HCT116 (cell line): Measurements from ENCODE around the gene DOCK10. TPM values are rescaled to one million over a fixed set of nuclear protein-coding genes. Genes with fewer than 3 reads are reported as not detected.

ENCODE experiments used
- ATAC-seq: fragments of 200-7000 bp; cut with Tn5 transposase; 2 replicates; pipeline ENCODE4 v1.9.1; 2020; ENCODE audit warnings: mild to moderate bottlenecking, moderate library complexity
- BruUV-seq: library from RNA; stranded (reverse); fragments of 400-500 nt; replicated peaks from 2 replicates; lab custom pipeline; 2021; lab: Mats Ljungman, UMichigan
- CTCF ChIA-PET: fragments of 300-600 bp; sonication (Branson Sonifier 250); formaldehyde crosslinking; loops from one replicate; lab custom pipeline; 2021; ENCODE audit warnings: antibody characterized with exemption; lab: Charles Lee
- POLR2A ChIA-PET: fragments of 300-600, 350-600 bp; sonication (Branson Sonifier 250); formaldehyde crosslinking; loops from one replicate; lab custom pipeline; 2021; ENCODE audit warnings: antibody characterized with exemption; lab: Charles Lee
- RAD21 ChIA-PET, 2 experiments: fragments of 300-600 bp; sonication (Branson Sonifier 250); formaldehyde crosslinking; loops; one replicate each; lab custom pipeline; 2023; ENCODE audit warnings: low total read pairs in 2 of 2; ENCODE audit not compliant: uncharacterized antibody in 2 of 2, unreplicated experiment in 2 of 2, low non-redundant PET in 1 of 2; lab: Charles Lee
- DNase-seq: peaks from one replicate; pipeline ENCODE4 v3.0.0-alpha.2; 2010; ENCODE audit warnings: low read depth, low spot score
- H2AFZ ChIP-seq: fragments of 200-600 bp; shearing (Covaris generic), sonication (generic); 2 replicates; pipeline ENCODE4 v1.6.1; 2017; ENCODE audit warnings: low read depth, mixed run types, mixed read lengths, antibody characterized with exemption, low read length; ENCODE audit not compliant: poor library complexity, severe bottlenecking
- H3K27ac ChIP-seq: 2 replicates; pipeline ENCODE4 v1.5.1; 2012; ENCODE audit warnings: low read depth, low read length
- H3K27me3 ChIP-seq: fragments of 200-600 bp; sonication (generic); 2 replicates; pipeline ENCODE4 v1.6.1; 2016; ENCODE audit warnings: mixed run types, low read length, mixed read lengths; ENCODE audit not compliant: insufficient read depth
- H3K36me3 ChIP-seq, 2 experiments: fragments of 200-500 bp in 1 of 2; fragments of 200-600 bp in 1 of 2; sonication (Bioruptor generic) in 1 of 2; sonication (generic) in 1 of 2; 2 replicates each; pipeline versions ENCODE4 v1.5.1 to v1.6.1; 2014 to 2016; ENCODE audit warnings: low read length in 2 of 2, inconsistent platforms in 1 of 2, mixed read lengths in 1 of 2, mixed run types in 1 of 2; ENCODE audit not compliant: insufficient read depth in 2 of 2, control insufficient read depth in 1 of 2
- H3K4me1 ChIP-seq, 2 experiments: fragments of 200-600 bp in 1 of 2; sonication (generic) in 1 of 2; 2 replicates each; pipeline versions ENCODE4 v1.5.1 to v1.6.1; 2012 to 2017; ENCODE audit warnings: low read length in 2 of 2, inconsistent platforms in 1 of 2, mild to moderate bottlenecking in 1 of 2, mixed read lengths in 1 of 2, mixed run types in 1 of 2, moderate library complexity in 1 of 2; ENCODE audit not compliant: insufficient read depth in 2 of 2, control insufficient read depth in 1 of 2
- H3K4me2 ChIP-seq: fragments of 200-600 bp; sonication (generic); 2 replicates; pipeline ENCODE4 v1.6.1; 2017; ENCODE audit warnings: mixed run types, low read length, mixed read lengths
- H3K4me3 ChIP-seq, 2 experiments: fragments of 200-600 bp in 1 of 2; sonication (generic) in 1 of 2; replicated peaks in 1 of 2; 2 replicates each; pipeline ENCODE4 v1.5.1; 2011 to 2016; ENCODE audit warnings: low read length in 2 of 2, control low read depth in 1 of 2, low read depth in 1 of 2, mild to moderate bottlenecking in 1 of 2, mixed read lengths in 1 of 2, mixed run types in 1 of 2
- H3K79me2 ChIP-seq: fragments of 200-600 bp; sonication (generic); 2 replicates; pipeline ENCODE4 v1.6.1; 2017; ENCODE audit warnings: mild to moderate bottlenecking, mixed run types, low read length, moderate library complexity, mixed read lengths; ENCODE audit not compliant: insufficient read depth
- H3K9ac ChIP-seq: fragments of 200-600 bp; sonication (generic); 2 replicates; pipeline ENCODE4 v1.6.1; 2016; ENCODE audit warnings: low read length, mixed read lengths
- H3K9me2 ChIP-seq: fragments of 200-600 bp; sonication (generic), shearing (Covaris generic); 2 replicates; pipeline ENCODE4 v1.6.1; 2017; ENCODE audit warnings: mixed run types, mild to moderate bottlenecking, moderate library complexity; ENCODE audit not compliant: insufficient read depth
- H3K9me3 ChIP-seq, 2 experiments: fragments of 200-500 bp in 1 of 2; fragments of 200-600 bp in 1 of 2; sonication (Bioruptor generic) in 1 of 2; sonication (generic) in 1 of 2; 2 replicates each; pipeline ENCODE4 v1.6.1; 2014 to 2017; ENCODE audit warnings: low read length in 2 of 2, mixed read lengths in 2 of 2, inconsistent platforms in 1 of 2, low read depth in 1 of 2, mild to moderate bottlenecking in 1 of 2, mixed run types in 1 of 2, moderate library complexity in 1 of 2; ENCODE audit not compliant: control insufficient read depth in 1 of 2, insufficient read depth in 1 of 2
- H4K20me1 ChIP-seq: fragments of 200-600 bp; sonication (generic), shearing (Covaris generic); 2 replicates; pipeline ENCODE4 v1.6.1; 2017; ENCODE audit warnings: mixed run types, mild to moderate bottlenecking, moderate library complexity; ENCODE audit not compliant: insufficient read depth
- ATF3 ChIP-seq: IDR thresholded peaks from 2 replicates; pipeline ENCODE4 v1.6.1; 2012
- CBX3 ChIP-seq: IDR thresholded peaks from 2 replicates; pipeline ENCODE4 v1.6.1; 2012; ENCODE audit warnings: low read depth
- EGR1 ChIP-seq: IDR thresholded peaks from 2 replicates; pipeline ENCODE4 v1.6.1; 2012; ENCODE audit warnings: low read depth
- ELF1 ChIP-seq: IDR thresholded peaks from 2 replicates; pipeline ENCODE4 v1.6.1; 2012; ENCODE audit warnings: low read depth, borderline replicate concordance
- EZH2 ChIP-seq: fragments of 200-600 bp; sonication (generic); IDR thresholded peaks from 2 replicates; pipeline ENCODE4 v1.6.1; 2017; ENCODE audit warnings: antibody characterized with exemption, mixed run types
- EZH2phosphoT487 ChIP-seq: fragments of 200-600 bp; IDR thresholded peaks from 2 replicates; pipeline ENCODE4 v1.6.1; 2018; ENCODE audit warnings: antibody characterized with exemption, borderline replicate concordance
- FOSL1 ChIP-seq: IDR thresholded peaks from 2 replicates; pipeline ENCODE4 v1.6.1; 2012; ENCODE audit warnings: low read depth
- JUND ChIP-seq: IDR thresholded peaks from 2 replicates; pipeline ENCODE4 v1.6.1; 2012
- POLR2A ChIP-seq: IDR thresholded peaks from 2 replicates; pipeline ENCODE4 v1.7.0; 2011; ENCODE audit warnings: borderline replicate concordance; ENCODE audit not compliant: insufficient read depth, insufficient read length; ENCODE audit errors: extremely low read depth
- POLR2AphosphoS5 ChIP-seq: IDR thresholded peaks from 2 replicates; pipeline ENCODE4 v1.6.1; 2011; ENCODE audit warnings: mild to moderate bottlenecking, low read depth, low read length, moderate library complexity
- RAD21 ChIP-seq: IDR thresholded peaks from 2 replicates; pipeline ENCODE4 v1.6.1; 2012; ENCODE audit warnings: low read depth, mild to moderate bottlenecking
- SIN3A ChIP-seq: IDR thresholded peaks from 2 replicates; pipeline ENCODE4 v1.6.1; 2012; ENCODE audit warnings: low read depth
- SRF ChIP-seq: IDR thresholded peaks from 2 replicates; pipeline ENCODE4 v1.6.1; 2012; ENCODE audit warnings: low read depth
- YY1 ChIP-seq: IDR thresholded peaks from 2 replicates; pipeline ENCODE4 v1.6.1; 2011; ENCODE audit warnings: low read length, low read depth, moderate library complexity, mild to moderate bottlenecking; ENCODE audit not compliant: insufficient replicate concordance; ENCODE audit errors: extremely low read depth
- ZBTB33 ChIP-seq: IDR thresholded peaks from 2 replicates; pipeline ENCODE4 v1.6.1; 2011; ENCODE audit warnings: mild to moderate bottlenecking, low read length, moderate library complexity; ENCODE audit not compliant: insufficient replicate concordance; ENCODE audit errors: extremely low read depth
- ZNF274 ChIP-seq: fragments of 200-500 bp; sonication (Bioruptor generic); IDR thresholded peaks from 2 replicates; pipeline ENCODE4 v1.6.1; 2014; ENCODE audit warnings: mild to moderate bottlenecking, low read depth, low read length, inconsistent platforms
- intact Hi-C: fragments of 100-400 bp; cut with micrococcal nuclease; formaldehyde crosslinking; loops from 2 replicates; pipeline ENCODE4 v1.10.0; 2022
- total RNA-seq: library from RNA; stranded (reverse); gene quantifications from one replicate; pipeline ENCODE4 v1.2.1, GENCODE V29; 2021; ENCODE audit not compliant: unreplicated experiment
- TF ChIP-seq, protein P1 (sequence below): IDR thresholded peaks from 2 replicates; pipeline ENCODE4 v1.6.1; 2012
- TF ChIP-seq, protein P2 (sequence below), 3 experiments: fragments of 200-600 bp in 1 of 3; sonication (generic) in 1 of 3; IDR thresholded peaks in 2 of 3; conservative IDR thresholded peaks in 1 of 3; 2 replicates each; pipeline ENCODE4 v1.5.1; 2012 to 2017; ENCODE audit warnings: low read depth in 2 of 3, low read length in 2 of 3, antibody characterized with exemption in 1 of 3, borderline replicate concordance in 1 of 3, control low read depth in 1 of 3, mild to moderate bottlenecking in 1 of 3, mixed read lengths in 1 of 3, mixed run types in 1 of 3, moderate library complexity in 1 of 3; ENCODE audit not compliant: insufficient read depth in 1 of 3

The DOCK10 gene
- total RNA-seq, 1 experiment from 2014 or later, result 0.54 TPM

DNA sequence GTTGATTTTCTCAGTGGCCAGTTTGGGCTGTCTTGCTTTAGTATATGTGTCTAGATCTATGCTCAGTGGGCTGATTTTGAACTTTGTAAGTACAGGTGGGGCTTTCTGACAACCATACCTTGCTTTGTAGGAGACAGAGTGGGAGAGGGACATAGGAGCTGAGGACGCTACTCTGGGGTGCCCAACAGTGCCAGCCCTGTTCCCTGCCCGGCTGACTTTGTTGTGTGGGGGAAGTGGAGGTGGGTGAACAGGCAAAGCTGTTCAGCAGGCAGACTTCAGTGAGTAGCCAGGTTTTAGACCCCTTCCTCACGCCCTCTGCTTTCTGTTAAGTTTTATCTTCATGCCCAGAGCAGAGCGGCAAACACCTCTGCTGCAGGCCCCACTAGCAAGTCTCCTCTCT lies 44.2 kb upstream of the DOCK10 start:
- intact Hi-C loops, result no loop called here
- DNase-seq (no peak), ATAC-seq (no peak)
- CTCF ChIA-PET, result no interaction called here
- Histone ChIP-seq H3K4me1 (peaks cover 0 to 8% of the 10 kb centered on the region in 2 experiments; a peak in 2 of 4 replicates), H3K27ac (no peak overlapping the region), H3K9me3 (no peaks in the 10 kb centered on the region), H3K9ac (no peak overlapping the region), H3K36me3 (no peaks in the 10 kb centered on the region), H3K27me3 (no peaks in the 10 kb centered on the region), H3K4me2 (no peak overlapping the region), H3K9me2 (no peaks in the 10 kb centered on the region), H3K4me3 (no peak overlapping the region), H3K79me2 (no peaks in the 10 kb centered on the region), H2AFZ (no peak overlapping the region), H4K20me1 (no peaks in the 10 kb centered on the region)
- no TSS peak for BruUV-seq
- TF ChIP-seq YY1 (no peak), ZBTB33 (no peak), CBX3 (no peak), FOSL1 (no peak), SRF (no peak), EZH2phosphoT487 (no peak), JUND (no peak)
- POLR2A ChIA-PET, result no interaction called here
- RAD21 ChIA-PET, result no interaction called here

- POLR2A ChIA-PET, result no interaction called here
- no peak for ATAC-seq
- Histone ChIP-seq H3K27me3 (no peaks in the 10 kb centered on the region), H3K4me1 (no peaks in the 10 kb centered on the region), H2AFZ (no peak overlapping the region), H4K20me1 (no peaks in the 10 kb centered on the region), H3K27ac (no peak overlapping the region), H3K4me3 (no peak overlapping the region), H3K36me3 (no peaks in the 10 kb centered on the region), H3K9ac (no peak overlapping the region), H3K9me2 (no peaks in the 10 kb centered on the region)
- intact Hi-C loops, result no loop called here
- TF ChIP-seq ATF3, result no peak
- no peak for TF ChIP-seq SIN3A
- no peak for TF ChIP-seq RAD21
- TF ChIP-seq EZH2, result no peak
- TF ChIP-seq ELF1, result no peak
- no peak for TF ChIP-seq EGR1
- no peak for TF ChIP-seq POLR2AphosphoS5
- no peak for TF ChIP-seq POLR2A
- TF ChIP-seq, protein P1, sequence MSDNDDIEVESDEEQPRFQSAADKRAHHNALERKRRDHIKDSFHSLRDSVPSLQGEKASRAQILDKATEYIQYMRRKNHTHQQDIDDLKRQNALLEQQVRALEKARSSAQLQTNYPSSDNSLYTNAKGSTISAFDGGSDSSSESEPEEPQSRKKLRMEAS, result no peak
- no peak for TF ChIP-seq ZNF274
- no peak for TF ChIP-seq EZH2phosphoT487
- TF ChIP-seq FOSL1, result no peak
- TF ChIP-seq, protein P2, sequence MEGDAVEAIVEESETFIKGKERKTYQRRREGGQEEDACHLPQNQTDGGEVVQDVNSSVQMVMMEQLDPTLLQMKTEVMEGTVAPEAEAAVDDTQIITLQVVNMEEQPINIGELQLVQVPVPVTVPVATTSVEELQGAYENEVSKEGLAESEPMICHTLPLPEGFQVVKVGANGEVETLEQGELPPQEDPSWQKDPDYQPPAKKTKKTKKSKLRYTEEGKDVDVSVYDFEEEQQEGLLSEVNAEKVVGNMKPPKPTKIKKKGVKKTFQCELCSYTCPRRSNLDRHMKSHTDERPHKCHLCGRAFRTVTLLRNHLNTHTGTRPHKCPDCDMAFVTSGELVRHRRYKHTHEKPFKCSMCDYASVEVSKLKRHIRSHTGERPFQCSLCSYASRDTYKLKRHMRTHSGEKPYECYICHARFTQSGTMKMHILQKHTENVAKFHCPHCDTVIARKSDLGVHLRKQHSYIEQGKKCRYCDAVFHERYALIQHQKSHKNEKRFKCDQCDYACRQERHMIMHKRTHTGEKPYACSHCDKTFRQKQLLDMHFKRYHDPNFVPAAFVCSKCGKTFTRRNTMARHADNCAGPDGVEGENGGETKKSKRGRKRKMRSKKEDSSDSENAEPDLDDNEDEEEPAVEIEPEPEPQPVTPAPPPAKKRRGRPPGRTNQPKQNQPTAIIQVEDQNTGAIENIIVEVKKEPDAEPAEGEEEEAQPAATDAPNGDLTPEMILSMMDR (IDR thresholded peaks at IDR 0.05 in 2 of 3, conservative IDR thresholded peaks at IDR 0.05 in 1 of 3; ENCODE audit: borderline replicate concordance in 1 of 3, insufficient read depth in 1 of 3, low read depth in 2 of 3, low read length in 2 of 3), result no peak
- TF ChIP-seq, all 23 proteins: peak for 0
- H3K9me3 ChIP-seq, result no peaks in the 10 kb centered on the region
- ChIA-PET RAD21 (no interaction called here), CTCF (no interaction called here)
- no peaks in the 10 kb centered on the region for H3K79me2 ChIP-seq
- BruUV-seq, result no TSS peak
- no peak for DNase-seq
- H3K4me2 ChIP-seq, result no peak overlapping the region
Observed at GRCh38 chr2:225083276-225083675, 41.0 kb upstream of the DOCK10 start.
